HepG2 (cell line): ENCODE results near the gene DCAF7. TPM values are rescaled to one million over a fixed set of nuclear protein-coding genes. Genes with fewer than 3 reads are reported as not detected.
A peak's percentile ranks its signal among the peaks of the same experiment; 100 is the strongest.

Experiments used
- ATM ChIP-seq: fragments of 450-650 bp; IDR thresholded peaks from 2 replicates; pipeline ENCODE4 v1.7.1; 2017; ENCODE audit warnings: mild to moderate bottlenecking, borderline replicate concordance
- FOXJ3 ChIP-seq: sonication (generic); formaldehyde crosslinking; IDR thresholded peaks from 2 replicates; pipeline ENCODE4 v1.4.0; 2020; ENCODE audit warnings: missing genetic modification reagents, mild to moderate bottlenecking, borderline replicate concordance
- FOXP1 ChIP-seq, 2 experiments: fragments of 450-650 bp in 1 of 2; IDR thresholded peaks; 2 replicates each; pipeline ENCODE4 v1.6.1; 2017 to 2018; ENCODE audit warnings: antibody characterized with exemption in 1 of 2
- GZF1 ChIP-seq: sonication (generic); formaldehyde crosslinking; IDR thresholded peaks from 2 replicates; pipeline ENCODE4 v1.5.1; 2020; ENCODE audit warnings: mild to moderate bottlenecking, missing genetic modification reagents
- IKZF1 ChIP-seq: fragments of 450-650 bp; IDR thresholded peaks from 2 replicates; pipeline ENCODE4 v1.7.1; 2016
- IKZF5 ChIP-seq: IDR thresholded peaks from 2 replicates; pipeline ENCODE4 v1.6.1; 2018; ENCODE audit warnings: missing genetic modification reagents, mild to moderate bottlenecking, missing compliant biosample characterization
- MTERF4 ChIP-seq: sonication (generic); formaldehyde crosslinking; IDR thresholded peaks from 2 replicates; pipeline ENCODE4 v1.8.0; 2023; ENCODE audit warnings: mild to moderate bottlenecking, missing genetic modification reagents
- PBX3 ChIP-seq: sonication (generic); formaldehyde crosslinking; IDR thresholded peaks from 2 replicates; pipeline ENCODE4 v1.8.1; 2023; ENCODE audit warnings: missing genetic modification reagents, inconsistent platforms, borderline replicate concordance
- ZC3H13 ChIP-seq: sonication (generic); formaldehyde crosslinking; IDR thresholded peaks from 2 replicates; pipeline ENCODE4 v1.8.1; 2023; ENCODE audit warnings: mild to moderate bottlenecking, missing genetic modification reagents, moderate library complexity
- ZNF281 ChIP-seq: sonication (generic); formaldehyde crosslinking; IDR thresholded peaks from 2 replicates; pipeline ENCODE4 v1.4.0; 2020; ENCODE audit warnings: missing genetic modification reagents, borderline replicate concordance
- ZNF414 ChIP-seq: sonication (generic); formaldehyde crosslinking; IDR thresholded peaks from 2 replicates; pipeline ENCODE4 v1.5.0; 2020; ENCODE audit warnings: missing genetic modification reagents
- ZNF597 ChIP-seq: sonication (generic); formaldehyde crosslinking; IDR thresholded peaks from 2 replicates; pipeline ENCODE4 v1.5.0; 2020; ENCODE audit warnings: missing genetic modification reagents
- ZNF609 ChIP-seq: sonication (generic); formaldehyde crosslinking; IDR thresholded peaks from 2 replicates; pipeline ENCODE4 v1.4.0; 2020; ENCODE audit warnings: mild to moderate bottlenecking, missing genetic modification reagents, borderline replicate concordance
- ZNF660 ChIP-seq: sonication (generic); formaldehyde crosslinking; IDR thresholded peaks from 2 replicates; pipeline ENCODE4 v1.5.1; 2020; ENCODE audit warnings: mild to moderate bottlenecking, low read depth, missing genetic modification reagents, borderline replicate concordance
- polyA plus RNA-seq, 8 experiments: library from polyadenylated mRNA; depleted of rRNA in 3 of 8; stranded (reverse) in 7 of 8; unstranded in 1 of 8; fragments of >200 nt; fragmentation: Illumina TruSeq in 4 of 8; extraction: Trizol in 4 of 8; gene quantifications; 2 replicates each; pipeline versions ENCODE4 v1.2.1 to v1.2.3, GENCODE V29; 2011 to 2016; ENCODE audit warnings: low read depth in 4 of 8, missing spikeins in 1 of 8, mixed read lengths in 1 of 8; ENCODE audit not compliant: insufficient read depth in 1 of 8
- total RNA-seq, 5 experiments: library from RNA; depleted of rRNA; stranded (reverse); fragments of >200 nt; fragmentation: Illumina TruSeq; extraction: Trizol; gene quantifications; 2 replicates each; pipeline ENCODE4 v1.2.3, GENCODE V29; 2016; ENCODE audit warnings: low read depth in 1 of 5

Gene DCAF7
- total and polyA plus RNA-seq, 2 of the 13 experiments (the other 11 are each of a cell fraction or from before 2014, with no cell fraction given) = 55.2 to 73.4 TPM

GRCh38 chr17:63578027-63578768 is 27.9 kb downstream of the DCAF7 start (continued):
- peak; percentile 91 for TF ChIP-seq ZNF609 (CRISPR knock-in tag)
- TF ChIP-seq FOXJ3 = peak; percentile 91
- peak; percentile 64; the same call in 1 of the 2 replicates for TF ChIP-seq ZNF281
- TF ChIP-seq IKZF5 = peak; percentile 75
- no peak for TF ChIP-seq IKZF1
- TF ChIP-seq ZNF597 (CRISPR knock-in tag) = no peak
- no peak for TF ChIP-seq PBX3
- TF ChIP-seq ATM = no peak
- TF ChIP-seq MTERF4 (CRISPR knock-in tag) = 0 out of 2 replicates have a peak, but pooled peaks have one; percentile 28
- TF ChIP-seq GZF1 (CRISPR knock-in tag) = no peak
- no peak for TF ChIP-seq ZC3H13
- TF ChIP-seq FOXP1 (IDR thresholded peaks at IDR 0.05) = peak; percentile 87
- peak; percentile 92 for TF ChIP-seq FOXP1 (CRISPR knock-in tag; IDR thresholded peaks at IDR 0.05)
- TF ChIP-seq ZNF414 (CRISPR knock-in tag) = peak; percentile 92; the same call in 1 of the 2 replicates
- no peak for TF ChIP-seq ZNF660 (CRISPR knock-in tag)
